Stimulated activated CD4-positive, alpha-beta T cell treated with anti-CD3 and anti-CD28 coated beads, Interleukin-4, amount 100 ng/mL, for 24 hours (primary cell): ENCODE data around the gene RGL4.

ENCODE experiments used
- DNase-seq: peaks from one replicate; pipeline ENCODE4 v3.0.0-alpha.2; 2020

The RGL4 gene

GRCh38 chr22:23744001-23744400, 53.2 kb downstream of the RGL4 start:
- no peak for DNase-seq

DNA sequence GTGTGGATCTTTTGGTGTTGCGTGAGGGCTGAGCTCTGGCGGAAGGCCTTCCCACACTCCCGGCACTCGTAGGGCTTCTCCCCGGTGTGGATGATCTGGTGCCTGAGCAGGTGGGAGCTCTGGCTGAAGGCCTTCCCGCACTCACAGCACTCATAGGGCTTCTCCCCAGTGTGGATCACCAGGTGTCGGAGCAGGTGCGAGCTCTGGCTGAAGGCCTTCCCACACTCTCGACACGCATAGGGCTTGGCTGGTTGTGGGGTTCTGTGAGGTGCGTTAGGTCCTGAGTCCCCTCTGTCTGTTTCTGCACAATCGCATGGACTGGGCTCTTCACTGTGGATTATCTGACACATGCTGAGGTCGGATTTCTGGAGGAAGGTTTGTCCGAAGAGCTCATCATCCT, 53.7 kb downstream of the RGL4 start:
- no peak for DNase-seq

DNA sequence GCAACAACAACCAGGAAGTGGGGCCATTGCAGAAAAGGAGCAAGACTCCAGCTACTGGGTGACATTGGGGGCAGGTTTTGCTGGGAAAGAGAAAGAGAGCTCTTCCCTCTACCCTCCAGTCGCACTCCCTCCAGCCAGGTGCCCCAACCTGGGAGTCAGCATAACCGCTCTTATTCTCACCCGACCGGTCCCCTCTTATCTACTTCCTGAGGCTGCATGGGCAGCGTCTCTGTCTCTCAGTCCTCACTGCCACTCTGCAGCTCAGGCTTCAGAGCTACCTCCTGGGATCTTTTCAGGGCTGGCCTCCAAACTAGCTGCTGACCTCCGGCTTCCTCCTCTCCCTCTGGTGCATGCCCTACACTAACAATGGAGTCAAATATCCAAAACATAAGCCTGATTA, 55.0 kb downstream of the RGL4 start:
- DNase-seq = no peak
